OCI-LY3 (cell line): ENCODE results near the gene MYBPC3.

Source experiments
- H2AFZ ChIP-seq: fragments of 200-600, 300-600 bp; shearing (Covaris generic); 2 replicates; pipeline ENCODE4 v1.6.0; 2014; ENCODE audit warnings: antibody characterized with exemption, low read depth, low read length
- H3K27ac ChIP-seq: fragments of 200-600, 300-600 bp; sonication (generic); 2 replicates; pipeline ENCODE4 v1.5.1; 2014; ENCODE audit warnings: mild to moderate bottlenecking, low read length, moderate library complexity, mixed read lengths
- H3K27me3 ChIP-seq: fragments of 200-600, 300-600 bp; sonication (generic); 2 replicates; pipeline ENCODE4 v1.6.1; 2014; ENCODE audit warnings: low read depth, low read length, mixed read lengths
- H3K36me3 ChIP-seq: fragments of 200-600, 300-600 bp; sonication (generic); replicated peaks from 2 replicates; pipeline ENCODE3; 2014; ENCODE audit warnings: low read depth, low read length, mixed read lengths
- H3K4me1 ChIP-seq: fragments of 300-600, 200-600 bp; sonication (generic); 2 replicates; pipeline ENCODE4 v1.6.1; 2014; ENCODE audit warnings: low read length, mixed read lengths
- H3K4me2 ChIP-seq: fragments of 200-600, 300-600 bp; sonication (generic); 2 replicates; pipeline ENCODE4 v1.6.1; 2014; ENCODE audit warnings: low read length, mixed read lengths
- H3K4me3 ChIP-seq: fragments of 300-600, 200-600 bp; sonication (generic); 2 replicates; pipeline ENCODE4 v1.5.1; 2014; ENCODE audit warnings: antibody characterized with exemption, mild to moderate bottlenecking, low read length, moderate library complexity
- H3K79me2 ChIP-seq: fragments of 300-600, 200-600 bp; shearing (Covaris generic); 2 replicates; pipeline ENCODE4 v1.6.1; 2014; ENCODE audit warnings: mild to moderate bottlenecking, low read length, mixed read lengths
- H3K9ac ChIP-seq: fragments of 300-600, 200-600 bp; shearing (Covaris generic); 2 replicates; pipeline ENCODE4 v1.6.0; 2014; ENCODE audit warnings: mild to moderate bottlenecking, low read length, moderate library complexity
- H3K9me3 ChIP-seq: fragments of 200-600, 300-600 bp; shearing (Covaris generic); 2 replicates; pipeline ENCODE4 v1.6.1; 2014; ENCODE audit warnings: low read length, mixed read lengths; ENCODE audit not compliant: insufficient read depth
- H4K20me1 ChIP-seq: fragments of 200-600, 300-600 bp; sonication (generic); 2 replicates; pipeline ENCODE4 v1.6.1; 2016; ENCODE audit warnings: low read length, mixed read lengths; ENCODE audit not compliant: insufficient read depth
- EZH2phosphoT487 ChIP-seq: fragments of 200-600 bp; shearing (Covaris generic); IDR thresholded peaks from 2 replicates; pipeline ENCODE4 v1.6.1; 2018; ENCODE audit warnings: antibody characterized with exemption, mixed run types, low read depth
- TF ChIP-seq, protein P1 (sequence below): fragments of 200-600, 300-600 bp; sonication (generic); IDR thresholded peaks from 2 replicates; pipeline ENCODE4 v1.5.1; 2014; ENCODE audit warnings: antibody characterized with exemption, low read length, low read depth

The MYBPC3 gene

DNA sequence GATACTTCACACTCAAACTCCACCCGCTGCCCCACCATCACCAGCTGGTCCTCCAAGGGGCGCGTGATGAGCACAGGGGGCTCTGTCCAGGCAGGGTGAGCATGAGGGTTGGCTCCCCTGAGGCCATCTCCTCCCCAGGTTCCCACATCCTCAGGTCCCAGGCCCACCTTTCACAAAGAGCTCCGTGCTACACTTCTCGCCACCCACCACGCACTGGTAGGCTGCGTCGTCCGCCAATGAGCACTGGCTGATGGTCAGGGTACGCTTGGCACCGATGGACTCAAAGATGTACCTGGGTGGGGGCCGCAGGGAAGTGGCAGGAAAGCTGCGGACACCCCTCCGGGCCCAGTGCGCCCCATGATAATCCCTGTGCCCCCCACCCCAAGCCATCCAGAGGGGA, 9.6 kb downstream of the MYBPC3 start:
- H3K4me1 ChIP-seq = no peaks in the 10 kb centered on the region

DNA sequence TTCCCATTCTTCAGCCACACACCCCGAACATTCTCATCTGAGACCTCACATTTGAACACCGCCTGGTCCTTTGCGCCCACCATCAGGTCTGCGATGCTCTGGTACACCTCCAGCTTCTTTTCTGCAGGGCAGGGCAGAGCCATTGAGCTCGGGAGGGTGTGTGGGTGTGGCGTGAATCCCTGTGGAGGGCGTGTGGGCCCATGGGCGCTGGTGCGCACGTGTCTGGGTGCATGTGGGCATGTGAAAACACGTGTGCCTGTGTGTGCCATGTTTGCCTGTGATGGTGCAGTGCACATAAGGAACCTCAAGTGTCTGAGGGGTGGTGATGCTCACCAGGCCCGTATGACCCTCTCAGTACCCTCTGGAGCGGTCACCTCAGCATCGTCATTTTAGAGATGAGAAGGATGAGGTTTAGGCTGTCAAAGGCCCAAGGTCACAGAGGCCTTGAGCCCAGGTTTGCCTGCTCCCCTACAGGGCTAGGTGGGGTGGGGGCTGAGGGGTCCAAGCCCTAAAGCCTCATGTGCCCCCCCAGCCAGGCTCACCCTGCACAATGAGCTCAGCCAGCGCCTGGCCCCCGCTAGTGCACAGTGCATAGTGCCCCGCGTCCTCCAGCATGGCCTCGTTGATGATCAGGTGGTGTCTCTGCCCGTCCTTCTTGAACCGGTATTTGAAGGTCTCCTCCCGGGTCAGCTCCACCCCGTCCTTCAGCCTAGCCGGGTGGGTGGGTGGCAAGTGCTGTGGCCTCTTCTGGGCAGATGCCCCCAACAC, 10.3 kb downstream of the MYBPC3 start:
- no peak overlapping the region for H3K9ac ChIP-seq
- no peaks in the 10 kb centered on the region for H3K9me3 ChIP-seq
- H2AFZ ChIP-seq = no peak overlapping the region
- no peaks in the 10 kb centered on the region for H3K36me3 ChIP-seq
- H3K4me2 ChIP-seq = no peak overlapping the region
- TF ChIP-seq EZH2phosphoT487 = no peak
- TF ChIP-seq, protein P1, sequence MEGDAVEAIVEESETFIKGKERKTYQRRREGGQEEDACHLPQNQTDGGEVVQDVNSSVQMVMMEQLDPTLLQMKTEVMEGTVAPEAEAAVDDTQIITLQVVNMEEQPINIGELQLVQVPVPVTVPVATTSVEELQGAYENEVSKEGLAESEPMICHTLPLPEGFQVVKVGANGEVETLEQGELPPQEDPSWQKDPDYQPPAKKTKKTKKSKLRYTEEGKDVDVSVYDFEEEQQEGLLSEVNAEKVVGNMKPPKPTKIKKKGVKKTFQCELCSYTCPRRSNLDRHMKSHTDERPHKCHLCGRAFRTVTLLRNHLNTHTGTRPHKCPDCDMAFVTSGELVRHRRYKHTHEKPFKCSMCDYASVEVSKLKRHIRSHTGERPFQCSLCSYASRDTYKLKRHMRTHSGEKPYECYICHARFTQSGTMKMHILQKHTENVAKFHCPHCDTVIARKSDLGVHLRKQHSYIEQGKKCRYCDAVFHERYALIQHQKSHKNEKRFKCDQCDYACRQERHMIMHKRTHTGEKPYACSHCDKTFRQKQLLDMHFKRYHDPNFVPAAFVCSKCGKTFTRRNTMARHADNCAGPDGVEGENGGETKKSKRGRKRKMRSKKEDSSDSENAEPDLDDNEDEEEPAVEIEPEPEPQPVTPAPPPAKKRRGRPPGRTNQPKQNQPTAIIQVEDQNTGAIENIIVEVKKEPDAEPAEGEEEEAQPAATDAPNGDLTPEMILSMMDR = no peak
- H4K20me1 ChIP-seq = no peaks in the 10 kb centered on the region
- no peaks in the 10 kb centered on the region for H3K79me2 ChIP-seq
- no peak overlapping the region for H3K4me3 ChIP-seq
- no peaks in the 10 kb centered on the region for H3K4me1 ChIP-seq
- no peak overlapping the region for H3K27ac ChIP-seq
- H3K27me3 ChIP-seq = no peaks in the 10 kb centered on the region

More for the DNA sequence above, 9.6 kb downstream of the MYBPC3 start:
- Histone ChIP-seq H3K79me2 (no peaks in the 10 kb centered on the region), H3K4me3 (no peak overlapping the region), H2AFZ (no peak overlapping the region), H3K9me3 (no peaks in the 10 kb centered on the region), H3K9ac (no peak overlapping the region), H3K36me3 (no peaks in the 10 kb centered on the region), H4K20me1 (no peaks in the 10 kb centered on the region), H3K27me3 (no peaks in the 10 kb centered on the region), H3K4me2 (no peak overlapping the region), H3K27ac (no peak overlapping the region)
- TF ChIP-seq EZH2phosphoT487 = no peak
- TF ChIP-seq, protein P1 = no peak

DNA sequence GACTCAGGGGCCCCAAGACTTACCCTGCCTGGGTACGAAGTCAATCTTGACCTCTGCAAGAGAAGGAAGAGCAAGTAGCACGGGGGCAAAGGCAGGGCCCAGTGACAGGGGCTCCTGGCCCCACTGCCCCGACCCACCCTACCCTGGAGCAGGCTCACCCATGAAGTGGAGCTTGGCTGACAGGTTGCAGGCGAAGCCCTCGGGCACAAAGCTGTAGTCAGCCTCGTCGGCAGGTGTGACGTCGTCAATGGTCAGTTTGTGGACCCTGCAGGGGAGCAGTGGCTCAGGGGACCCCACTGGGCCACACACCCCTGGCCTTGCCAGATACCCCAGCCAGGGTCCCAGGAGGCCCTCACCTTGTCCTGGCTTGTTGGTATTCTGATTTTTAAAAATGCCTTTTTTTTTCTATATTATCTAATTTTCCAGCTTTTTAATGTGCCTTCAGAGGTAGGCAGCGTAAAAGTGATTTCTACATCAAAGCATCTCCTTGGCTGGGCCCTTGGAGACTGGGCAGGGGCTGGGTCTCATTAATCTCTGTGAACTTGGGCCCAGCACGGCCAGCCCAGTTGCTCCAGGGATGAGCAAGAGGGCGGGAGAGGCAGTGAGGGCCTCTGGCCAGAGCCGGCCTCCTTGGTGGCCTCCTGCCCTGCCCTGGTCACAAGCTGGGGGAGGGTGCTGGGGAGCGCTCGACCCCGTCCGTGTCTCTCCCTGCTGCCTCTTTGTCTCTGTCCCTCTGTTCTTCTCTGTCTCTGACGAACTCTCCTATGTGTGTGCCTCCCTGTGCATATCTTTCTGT, 11.3 kb downstream of the MYBPC3 start:
- no peaks in the 10 kb centered on the region for H4K20me1 ChIP-seq
- H3K79me2 ChIP-seq = no peaks in the 10 kb centered on the region
- H3K9me3 ChIP-seq = no peaks in the 10 kb centered on the region
- H3K4me2 ChIP-seq = no peak overlapping the region
- H3K27me3 ChIP-seq = no peaks in the 10 kb centered on the region
- TF ChIP-seq, protein P1 = no peak
- no peak for TF ChIP-seq EZH2phosphoT487
- no peak overlapping the region for H3K27ac ChIP-seq
- H3K4me3 ChIP-seq = no peak overlapping the region
- H2AFZ ChIP-seq = no peak overlapping the region
- no peaks in the 10 kb centered on the region for H3K36me3 ChIP-seq
- no peak overlapping the region for H3K9ac ChIP-seq
- H3K4me1 ChIP-seq = no peaks in the 10 kb centered on the region

DNA sequence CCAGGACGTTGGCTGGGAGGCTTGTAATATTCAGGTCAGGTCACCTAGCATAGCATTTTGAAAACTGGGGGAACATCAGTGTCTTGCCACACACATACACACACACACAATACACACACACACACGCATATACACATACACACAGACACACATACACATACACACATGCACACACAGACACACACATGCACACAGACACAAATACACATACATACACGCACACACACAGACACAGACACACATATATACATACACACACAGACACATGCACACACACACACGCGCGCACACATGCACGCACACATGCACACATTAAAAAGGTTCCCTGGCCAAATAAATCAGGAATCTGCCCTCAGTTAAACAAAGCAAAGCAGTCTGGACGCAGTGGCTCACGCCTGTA, 12.5 kb downstream of the MYBPC3 start:
- H3K79me2 ChIP-seq = no peaks in the 10 kb centered on the region
- H4K20me1 ChIP-seq = no peaks in the 10 kb centered on the region
- H3K27me3 ChIP-seq = no peaks in the 10 kb centered on the region
- no peak overlapping the region for H2AFZ ChIP-seq
- no peaks in the 10 kb centered on the region for H3K4me1 ChIP-seq
- H3K9me3 ChIP-seq = no peaks in the 10 kb centered on the region
- no peak overlapping the region for H3K27ac ChIP-seq
- H3K36me3 ChIP-seq = no peaks in the 10 kb centered on the region
- TF ChIP-seq, protein P1 = no peak
- no peak for TF ChIP-seq EZH2phosphoT487
- H3K4me3 ChIP-seq = no peak overlapping the region
- no peak overlapping the region for H3K9ac ChIP-seq
- no peak overlapping the region for H3K4me2 ChIP-seq
